HG03460 (cell line): Measurements from ENCODE around the gene BSN.

ENCODE experiments used
- ATAC-seq: cut with Tn5 transposase; IDR thresholded peaks from one replicate; pipeline ENCODE4 v1.9.1; 2021; ENCODE audit not compliant: unreplicated experiment

Gene BSN

GRCh38 chr3:49626101-49626581, 71.9 kb downstream of the BSN start:
- no peak for ATAC-seq

GRCh38 chr3:49626796-49627195, 72.5 kb downstream of the BSN start:
- ATAC-seq: no peak

GRCh38 chr3:49627634-49628033, 73.4 kb downstream of the BSN start:
- no peak for ATAC-seq

GRCh38 chr3:49628249-49628648, 74.0 kb downstream of the BSN start:
- no peak for ATAC-seq

- ATAC-seq: no peak
Measured at GRCh38 chr3:49629451-49629850, 75.2 kb downstream of the BSN start.

DNA sequence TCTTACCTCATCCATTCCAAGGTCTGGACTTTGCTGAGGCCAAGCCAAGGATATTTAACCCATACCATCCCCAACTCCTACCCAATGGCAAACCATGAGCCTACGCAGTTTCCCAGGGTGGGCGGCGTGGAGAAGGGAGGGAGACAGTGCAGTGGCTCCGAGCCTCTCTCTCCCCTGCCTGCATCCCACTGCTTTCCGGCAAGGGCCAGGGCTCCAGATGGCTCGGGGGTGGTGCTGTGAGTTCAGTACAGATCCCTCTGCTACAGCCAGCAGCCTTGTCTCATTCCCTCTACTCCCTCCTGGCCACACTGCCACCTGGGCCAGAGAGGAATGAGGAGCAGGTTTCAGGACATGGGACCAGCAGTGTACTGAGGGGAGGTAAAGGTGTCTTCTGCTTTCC, 75.6 kb downstream of the BSN start:
- no peak for ATAC-seq

GRCh38 chr3:49630784-49631183, 76.5 kb downstream of the BSN start:
- no peak for ATAC-seq

- ATAC-seq: no peak
Measured at GRCh38 chr3:49634736-49635135, 80.5 kb downstream of the BSN start.

- ATAC-seq: no peak
Measured at GRCh38 chr3:49636883-49637609, 82.8 kb downstream of the BSN start.

DNA sequence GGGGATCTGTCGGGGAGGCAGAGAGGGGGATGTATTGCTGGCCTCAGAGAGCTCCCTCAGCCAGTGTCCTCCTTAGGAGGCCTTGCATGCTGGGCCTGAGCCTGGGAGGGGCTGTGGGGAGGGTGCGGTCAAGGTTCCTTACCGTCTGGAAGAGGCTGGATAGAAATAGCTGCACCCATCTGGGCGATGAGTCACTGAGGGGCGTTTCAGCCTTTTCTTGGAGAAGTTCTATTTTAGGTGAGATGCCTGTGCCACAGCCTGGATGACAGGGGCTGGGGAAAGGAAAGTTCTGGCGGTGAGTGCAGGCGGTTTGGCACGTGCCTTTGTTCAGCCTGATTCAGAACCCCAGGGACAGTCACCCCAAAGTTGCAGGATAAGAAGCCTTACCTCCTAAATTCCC, 84.2 kb downstream of the BSN start:
- no peak for ATAC-seq

DNA sequence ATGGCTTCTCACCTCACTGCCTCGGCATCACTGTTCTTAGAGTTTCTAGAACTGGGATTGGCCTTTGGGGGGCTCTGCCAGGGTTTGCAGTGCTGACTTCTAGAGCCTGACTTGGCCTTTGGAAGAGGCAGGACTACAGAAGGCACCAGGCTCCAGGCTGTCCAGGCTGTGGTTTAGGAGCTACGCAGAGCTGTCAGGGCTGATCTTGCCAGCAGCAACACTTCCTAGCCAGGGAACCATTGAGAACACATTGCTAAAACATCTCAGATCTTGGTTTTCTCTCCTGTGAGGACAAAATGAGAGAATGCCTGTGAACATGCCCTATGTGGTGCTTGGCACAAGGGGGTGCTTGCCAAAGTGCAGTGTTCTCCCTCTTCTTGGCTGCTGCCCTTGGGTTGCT, 85.3 kb downstream of the BSN start:
- no peak for ATAC-seq

GRCh38 chr3:49641292-49641691, 87.0 kb downstream of the BSN start:
- ATAC-seq: no peak

DNA sequence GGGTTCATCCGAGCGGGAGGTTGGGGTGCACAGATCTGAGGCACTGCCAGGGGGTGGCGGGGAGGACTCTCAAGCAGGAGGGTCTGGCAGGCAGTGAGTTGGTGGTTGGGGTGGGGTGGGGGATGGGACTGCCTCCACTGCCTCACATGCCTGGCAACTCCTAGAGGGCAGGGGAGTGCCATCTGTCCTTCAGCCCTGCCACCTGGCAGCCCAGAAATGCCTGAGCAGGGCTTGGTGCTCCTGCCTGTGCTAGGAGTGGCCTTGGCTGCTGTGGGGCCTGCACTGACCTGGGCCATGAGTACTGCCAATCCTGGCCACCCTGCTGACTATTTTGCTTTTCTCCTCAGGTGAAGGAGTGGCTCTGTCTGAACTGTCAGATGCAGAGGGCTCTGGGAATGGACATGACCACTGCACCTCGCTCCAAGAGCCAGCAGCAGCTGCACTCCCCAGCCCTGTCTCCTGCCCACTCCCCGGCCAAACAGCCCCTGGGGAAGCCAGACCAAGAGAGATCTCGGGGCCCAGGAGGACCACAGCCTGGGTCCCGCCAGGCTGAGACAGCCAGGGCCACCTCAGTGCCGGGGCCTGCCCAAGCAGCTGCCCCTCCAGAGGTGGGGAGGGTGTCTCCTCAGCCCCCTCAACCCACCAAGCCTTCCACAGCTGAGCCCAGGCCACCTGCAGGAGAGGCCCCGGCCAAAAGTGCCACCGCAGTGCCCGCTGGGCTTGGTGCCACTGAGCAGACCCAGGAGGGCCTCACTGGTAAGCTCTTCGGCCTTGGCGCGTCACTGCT, 87.8 kb downstream of the BSN start:
- ATAC-seq: no peak

- no peak for ATAC-seq
Measured at GRCh38 chr3:49642708-49643145, 88.5 kb downstream of the BSN start.

DNA sequence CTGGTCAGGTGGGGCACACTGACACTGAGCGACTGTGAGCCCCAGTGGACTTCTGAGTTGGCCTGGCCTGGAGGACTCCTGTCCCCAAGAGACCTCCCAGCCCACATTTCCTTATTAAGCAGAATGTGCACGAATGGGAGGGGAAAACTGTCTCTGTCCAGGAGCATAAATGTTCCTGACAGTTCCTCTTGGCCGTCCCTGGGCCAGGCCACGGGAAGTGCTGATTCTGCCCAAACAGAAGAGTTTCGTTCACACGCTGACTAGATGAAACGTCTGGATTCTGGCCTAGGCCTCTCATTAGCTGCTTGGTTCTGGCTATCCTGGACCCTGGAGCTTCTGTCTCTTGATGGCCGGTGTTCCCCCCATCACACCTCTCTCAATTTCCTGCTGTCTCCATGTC, 90.4 kb downstream of the BSN start:
- ATAC-seq: no peak

DNA sequence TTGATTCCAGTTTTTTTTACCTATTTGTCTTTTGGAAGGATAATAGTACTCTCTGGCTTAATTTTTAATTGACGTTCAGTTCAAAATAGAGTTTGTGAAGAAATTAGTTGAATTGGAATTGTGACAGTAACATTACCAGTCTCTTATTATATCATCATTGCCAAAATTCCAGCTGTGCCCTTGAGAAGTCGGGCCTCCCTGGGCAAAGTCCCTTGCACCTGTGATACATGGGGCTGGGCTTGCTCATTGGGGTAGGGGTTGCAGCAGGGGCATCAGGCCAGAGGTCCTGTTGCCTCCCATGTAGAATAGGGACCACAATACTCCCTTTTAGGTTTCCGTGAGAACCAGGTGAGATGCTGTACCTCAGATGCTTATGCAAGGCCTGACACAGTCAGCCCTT, 92.0 kb downstream of the BSN start:
- ATAC-seq: no peak

DNA sequence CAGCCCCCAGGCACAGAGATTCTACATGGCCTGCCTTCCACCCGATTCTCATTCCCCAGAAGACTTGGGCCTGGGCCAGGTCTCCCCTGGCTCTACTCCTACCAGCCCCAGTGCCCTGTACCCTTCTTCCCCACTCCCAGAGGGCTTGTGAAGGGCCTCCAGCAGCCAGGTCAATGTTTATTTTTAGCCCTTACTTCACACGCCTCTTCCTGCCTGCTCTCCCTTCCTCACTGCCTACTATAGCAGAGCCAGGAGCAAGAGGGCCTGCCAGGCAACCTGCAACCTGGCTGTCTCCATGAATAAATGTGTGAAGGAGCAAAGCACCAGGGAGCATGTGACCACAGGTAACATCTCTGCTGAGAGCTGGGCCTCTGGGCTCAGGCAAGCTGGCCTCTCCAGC, 93.5 kb downstream of the BSN start:
- ATAC-seq: no peak

DNA sequence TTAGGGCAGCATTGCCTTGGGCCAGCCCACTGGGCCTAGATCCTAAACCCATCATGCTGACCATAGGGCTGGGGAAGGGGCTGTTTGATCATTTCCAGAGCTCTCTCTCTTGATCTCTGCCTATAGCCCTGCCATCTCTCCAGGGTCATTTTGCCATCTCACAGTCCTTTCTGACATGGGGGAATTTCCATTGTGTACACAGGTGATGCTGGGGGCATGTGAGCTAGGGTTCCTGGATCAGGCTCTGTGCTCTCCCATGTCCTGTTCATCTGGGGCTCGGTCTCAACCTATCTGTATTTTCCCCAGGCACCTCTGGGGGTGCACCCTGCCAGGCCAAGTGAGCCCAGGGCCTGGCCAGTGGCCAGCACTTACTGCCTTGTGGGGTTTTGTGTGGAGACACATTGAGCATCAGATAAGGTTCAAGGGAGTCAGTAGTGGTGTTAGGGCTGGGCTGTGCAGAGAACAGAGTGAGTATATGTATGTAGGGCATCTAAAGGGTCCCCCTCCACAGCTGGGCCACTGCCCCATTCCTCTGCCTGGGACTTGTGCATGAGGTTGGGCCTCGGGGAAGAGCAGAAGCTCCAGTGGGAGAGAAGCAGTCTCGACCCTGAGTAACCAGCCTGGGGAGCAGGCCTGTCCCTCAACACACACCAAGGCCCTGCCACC, 94.2 kb downstream of the BSN start:
- no peak for ATAC-seq

DNA sequence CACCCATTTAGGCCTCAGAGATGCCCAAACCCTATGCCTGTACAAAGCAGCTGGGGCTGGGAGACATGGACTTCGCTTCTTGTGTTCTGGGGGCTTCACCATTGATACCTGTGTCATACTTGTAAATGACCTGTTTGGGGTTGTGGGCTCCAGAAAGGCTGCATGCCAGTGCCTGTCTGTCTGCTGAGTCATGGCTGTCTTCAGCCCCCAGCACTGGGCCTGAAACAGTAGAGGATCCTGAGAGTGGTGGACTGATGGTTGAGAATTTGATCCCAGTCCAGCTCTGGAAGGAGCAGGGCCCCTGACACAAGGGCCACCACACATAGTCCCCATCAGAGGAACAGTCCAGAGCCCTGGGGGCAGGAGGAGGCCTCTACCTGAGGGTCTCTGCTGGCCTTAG, 95.3 kb downstream of the BSN start:
- ATAC-seq: no peak

GRCh38 chr3:49650177-49650576, 95.9 kb downstream of the BSN start:
- ATAC-seq: no peak

GRCh38 chr3:49650637-49651036, 96.4 kb downstream of the BSN start:
- ATAC-seq: no peak
